NB4 (cell line): ENCODE results near the gene PXT1.
A peak's percentile ranks its signal among the peaks of the same experiment; 100 is the strongest.

Experiments used
- DNase-seq: peaks from one replicate; pipeline ENCODE4 v3.0.0; 2010; ENCODE audit warnings: low read depth
- H3K4me3 ChIP-seq: one replicate; pipeline ENCODE4 v1.5.1; 2011; ENCODE audit warnings: mild to moderate bottlenecking, low read depth, low read length, moderate library complexity
- CTCF ChIP-seq: IDR thresholded peaks from one replicate; pipeline ENCODE4 v1.5.1; 2012; ENCODE audit warnings: low read depth, low read length
- MAX ChIP-seq: IDR thresholded peaks from 2 replicates; pipeline ENCODE4 v1.6.1; 2011; ENCODE audit warnings: low read depth, low read length
- MYC ChIP-seq: IDR thresholded peaks from 2 replicates; pipeline ENCODE4 v1.6.1; 2011; ENCODE audit warnings: low read depth, low read length
- POLR2A ChIP-seq: IDR thresholded peaks from 2 replicates; pipeline ENCODE4 v1.6.1; 2011; ENCODE audit warnings: mild to moderate bottlenecking; ENCODE audit not compliant: insufficient read length; ENCODE audit errors: extremely low read depth

The PXT1 gene

GRCh38 chr6:36362551-36363370, 79.9 kb downstream of the PXT1 start:
- peak; percentile 87 for DNase-seq
- H3K4me3 ChIP-seq = no peak overlapping the region
- TF ChIP-seq MYC = peak; percentile 57
- peak; percentile 86 for TF ChIP-seq MAX
- TF ChIP-seq POLR2A = no peak
- TF ChIP-seq CTCF = no peak

- TF ChIP-seq POLR2A (no peak), CTCF (no peak), MYC (no peak), MAX (no peak)
- H3K4me3 ChIP-seq = no peak overlapping the region
- no peak for DNase-seq
Observed at GRCh38 chr6:36361071-36361470, 81.6 kb downstream of the PXT1 start.

- TF ChIP-seq CTCF = peak; percentile 80
- TF ChIP-seq POLR2A = no peak
- DNase-seq = peak; percentile 92
- peak overlapping the region; percentile 47 for H3K4me3 ChIP-seq
Observed at GRCh38 chr6:36360241-36361054, 82.2 kb downstream of the PXT1 start.

GRCh38 chr6:36358226-36358915, 84.3 kb downstream of the PXT1 start:
- no peak overlapping the region for H3K4me3 ChIP-seq
- DNase-seq = no peak
- TF ChIP-seq MAX (no peak), POLR2A (no peak), CTCF (no peak), MYC (no peak)

- DNase-seq = no peak
- no peak overlapping the region for H3K4me3 ChIP-seq
Observed at GRCh38 chr6:36357872-36358225, 84.8 kb downstream of the PXT1 start.

More at GRCh38 chr6:36357872-36358225, 84.8 kb downstream of the PXT1 start:
- TF ChIP-seq MAX (no peak), MYC (no peak), POLR2A (no peak), CTCF (no peak)
